Vagina (tissue), 2 donors: ENCODE measurements around the gene UBE2G1.

ENCODE experiments used
- POLR2AphosphoS5 ChIP-seq, 2 donors: sonication (generic); formaldehyde crosslinking; IDR thresholded peaks; one replicate each; pipeline ENCODE4 v1.9.0; 2017; ENCODE audit warnings: antibody characterized with exemption in 2 of 2, mild to moderate bottlenecking in 2 of 2, low read depth in 1 of 2; ENCODE audit not compliant: insufficient read depth in 1 of 2
- TF ChIP-seq, protein P1 (sequence below), 3 experiments: fragments of 450-650 bp in 2 of 3; fragments of 200-600 bp in 1 of 3; sonication (generic) in 1 of 3; IDR thresholded peaks; one replicate each; pipeline ENCODE4 v1.5.1; 2017 to 2019; ENCODE audit warnings: antibody characterized with exemption in 3 of 3, mild to moderate bottlenecking in 2 of 3, moderate library complexity in 2 of 3

GRCh38 chr17:4340914-4341615, 25.4 kb downstream of the UBE2G1 start:
- TF ChIP-seq, protein P1, sequence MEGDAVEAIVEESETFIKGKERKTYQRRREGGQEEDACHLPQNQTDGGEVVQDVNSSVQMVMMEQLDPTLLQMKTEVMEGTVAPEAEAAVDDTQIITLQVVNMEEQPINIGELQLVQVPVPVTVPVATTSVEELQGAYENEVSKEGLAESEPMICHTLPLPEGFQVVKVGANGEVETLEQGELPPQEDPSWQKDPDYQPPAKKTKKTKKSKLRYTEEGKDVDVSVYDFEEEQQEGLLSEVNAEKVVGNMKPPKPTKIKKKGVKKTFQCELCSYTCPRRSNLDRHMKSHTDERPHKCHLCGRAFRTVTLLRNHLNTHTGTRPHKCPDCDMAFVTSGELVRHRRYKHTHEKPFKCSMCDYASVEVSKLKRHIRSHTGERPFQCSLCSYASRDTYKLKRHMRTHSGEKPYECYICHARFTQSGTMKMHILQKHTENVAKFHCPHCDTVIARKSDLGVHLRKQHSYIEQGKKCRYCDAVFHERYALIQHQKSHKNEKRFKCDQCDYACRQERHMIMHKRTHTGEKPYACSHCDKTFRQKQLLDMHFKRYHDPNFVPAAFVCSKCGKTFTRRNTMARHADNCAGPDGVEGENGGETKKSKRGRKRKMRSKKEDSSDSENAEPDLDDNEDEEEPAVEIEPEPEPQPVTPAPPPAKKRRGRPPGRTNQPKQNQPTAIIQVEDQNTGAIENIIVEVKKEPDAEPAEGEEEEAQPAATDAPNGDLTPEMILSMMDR (IDR thresholded peaks at IDR 0.05): no peak
- no peak for TF ChIP-seq POLR2AphosphoS5 (IDR thresholded peaks at IDR 0.05; ENCODE audit: insufficient read depth in 1 of 2, low read depth in 1 of 2)
